Measurements from ENCODE around the gene C1orf198.

C1orf198 gene

GRCh38 chr1:230867903-230868735, at the start of gene C1orf198:
Gene C1orf198, minus strand, starts transcription at chr1:230868521. Its CDS starts 9 bp downstream, at chr1:230868512.
- Histone ChIP-seq H3K27ac (peak within 1 kb of the TSS; percentile 71), H3K4me3 (peak within 1 kb of the TSS; percentile 91), H3K9ac (peak within 1 kb of the TSS; percentile 83), H3K4me2 (peak within 1 kb of the TSS; percentile 90), H4K20me1 (peaks cover 28% of the 10 kb centered on the region), H3K9me3 (no peaks in the 10 kb centered on the region), H3K36me3 (0 out of 2 replicates have a peak, but pooled peaks cover 3% of the 10 kb centered on the region), H3K27me3 (peaks cover 6% of the 10 kb centered on the region; the same call in 1 of the 2 replicates), H3K4me1 (peaks cover 41% of the 10 kb centered on the region)
- no peak for TF ChIP-seq Cebpa-rat (IDR thresholded peaks at IDR 0.05)

GRCh38 chr1:230917284-230918135, 49.2 kb upstream of the C1orf198 start:
- no peak for TF ChIP-seq Cebpa-rat (IDR thresholded peaks at IDR 0.05)
- no peaks in the 10 kb centered on the region for H3K9me3 ChIP-seq
- no peaks in the 10 kb centered on the region for H4K20me1 ChIP-seq
- peak overlapping the region; percentile 48 for H3K4me2 ChIP-seq
- peaks cover 8% of the 10 kb centered on the region for H3K4me1 ChIP-seq
- no peak overlapping the region for H3K9ac ChIP-seq
- H3K4me3 ChIP-seq: no peak overlapping the region
- H3K27me3 ChIP-seq: no peaks in the 10 kb centered on the region
- peaks cover 76% of the 10 kb centered on the region for H3K36me3 ChIP-seq
- H3K27ac ChIP-seq: no peak overlapping the region

- Histone ChIP-seq H3K4me3 (no peak overlapping the region), H3K36me3 (peaks cover 73% of the 10 kb centered on the region), H3K9me3 (no peaks in the 10 kb centered on the region), H3K9ac (no peak overlapping the region), H3K27ac (no peak overlapping the region), H4K20me1 (no peaks in the 10 kb centered on the region), H3K4me1 (peaks cover 8% of the 10 kb centered on the region), H3K4me2 (no peak overlapping the region), H3K27me3 (no peaks in the 10 kb centered on the region)
- no peak for TF ChIP-seq Cebpa-rat (IDR thresholded peaks at IDR 0.05)
Measured at GRCh38 chr1:230916587-230917283, 48.4 kb upstream of the C1orf198 start.

GRCh38 chr1:230915078-230915477, 46.8 kb upstream of the C1orf198 start:
- Histone ChIP-seq H3K36me3 (peaks cover 77% of the 10 kb centered on the region), H3K9me3 (no peaks in the 10 kb centered on the region)

GRCh38 chr1:230913496-230913895, 45.2 kb upstream of the C1orf198 start:
- Histone ChIP-seq H3K4me2 (no peak overlapping the region), H3K27me3 (no peaks in the 10 kb centered on the region), H3K36me3 (peaks cover 77% of the 10 kb centered on the region)

More at GRCh38 chr1:230915078-230915477, 46.8 kb upstream of the C1orf198 start:
- no peak overlapping the region for H3K9ac ChIP-seq
- no peak for TF ChIP-seq Cebpa-rat (IDR thresholded peaks at IDR 0.05)
- no peak overlapping the region for H3K4me3 ChIP-seq
- H3K27ac ChIP-seq: no peak overlapping the region
- peaks cover 8% of the 10 kb centered on the region for H3K4me1 ChIP-seq
- H4K20me1 ChIP-seq: no peaks in the 10 kb centered on the region
- no peaks in the 10 kb centered on the region for H3K27me3 ChIP-seq
- H3K4me2 ChIP-seq: no peak overlapping the region

GRCh38 chr1:230910755-230911117, 42.4 kb upstream of the C1orf198 start:
- H3K27me3 ChIP-seq: no peaks in the 10 kb centered on the region
- H3K36me3 ChIP-seq: peaks cover 82% of the 10 kb centered on the region
- no peaks in the 10 kb centered on the region for H3K9me3 ChIP-seq
- no peaks in the 10 kb centered on the region for H4K20me1 ChIP-seq
- H3K27ac ChIP-seq: no peak overlapping the region
- no peaks in the 10 kb centered on the region for H3K4me1 ChIP-seq
- no peak for TF ChIP-seq Cebpa-rat (IDR thresholded peaks at IDR 0.05)
- H3K9ac ChIP-seq: no peak overlapping the region
- no peak overlapping the region for H3K4me2 ChIP-seq
- no peak overlapping the region for H3K4me3 ChIP-seq

More at GRCh38 chr1:230913496-230913895, 45.2 kb upstream of the C1orf198 start:
- no peak for TF ChIP-seq Cebpa-rat (IDR thresholded peaks at IDR 0.05)
- Histone ChIP-seq H3K4me1 (peaks cover 8% of the 10 kb centered on the region), H3K4me3 (no peak overlapping the region), H3K9me3 (no peaks in the 10 kb centered on the region), H3K9ac (no peak overlapping the region), H4K20me1 (no peaks in the 10 kb centered on the region), H3K27ac (no peak overlapping the region)

- H3K4me3 ChIP-seq: no peak overlapping the region
Measured at GRCh38 chr1:230909974-230910754, 41.8 kb upstream of the C1orf198 start.

GRCh38 chr1:230907472-230908205, 39.3 kb upstream of the C1orf198 start:
- no peaks in the 10 kb centered on the region for H4K20me1 ChIP-seq
- H3K4me2 ChIP-seq: no peak overlapping the region
- H3K4me3 ChIP-seq: no peak overlapping the region
- no peak overlapping the region for H3K27ac ChIP-seq
- H3K4me1 ChIP-seq: no peaks in the 10 kb centered on the region
- TF ChIP-seq Cebpa-rat (IDR thresholded peaks at IDR 0.05): no peak
- no peak overlapping the region for H3K9ac ChIP-seq
- peaks cover 79% of the 10 kb centered on the region for H3K36me3 ChIP-seq
- no peaks in the 10 kb centered on the region for H3K27me3 ChIP-seq
- no peaks in the 10 kb centered on the region for H3K9me3 ChIP-seq

More at GRCh38 chr1:230909974-230910754, 41.8 kb upstream of the C1orf198 start:
- H3K36me3 ChIP-seq: peaks cover 87% of the 10 kb centered on the region
- no peaks in the 10 kb centered on the region for H3K4me1 ChIP-seq
- H3K4me2 ChIP-seq: no peak overlapping the region
- H4K20me1 ChIP-seq: no peaks in the 10 kb centered on the region
- no peak for TF ChIP-seq Cebpa-rat (IDR thresholded peaks at IDR 0.05)
- no peak overlapping the region for H3K27ac ChIP-seq
- no peak overlapping the region for H3K9ac ChIP-seq
- no peaks in the 10 kb centered on the region for H3K9me3 ChIP-seq
- no peaks in the 10 kb centered on the region for H3K27me3 ChIP-seq

All from BLaER1 (cell line).